ENCODE data around the gene TPM4.
"Not testable (repeated sequence)": the region's sequence is repeated elsewhere in the genome, so short reads cannot be mapped to it uniquely, and the experiment has no call there.

The TPM4 gene

DNA sequence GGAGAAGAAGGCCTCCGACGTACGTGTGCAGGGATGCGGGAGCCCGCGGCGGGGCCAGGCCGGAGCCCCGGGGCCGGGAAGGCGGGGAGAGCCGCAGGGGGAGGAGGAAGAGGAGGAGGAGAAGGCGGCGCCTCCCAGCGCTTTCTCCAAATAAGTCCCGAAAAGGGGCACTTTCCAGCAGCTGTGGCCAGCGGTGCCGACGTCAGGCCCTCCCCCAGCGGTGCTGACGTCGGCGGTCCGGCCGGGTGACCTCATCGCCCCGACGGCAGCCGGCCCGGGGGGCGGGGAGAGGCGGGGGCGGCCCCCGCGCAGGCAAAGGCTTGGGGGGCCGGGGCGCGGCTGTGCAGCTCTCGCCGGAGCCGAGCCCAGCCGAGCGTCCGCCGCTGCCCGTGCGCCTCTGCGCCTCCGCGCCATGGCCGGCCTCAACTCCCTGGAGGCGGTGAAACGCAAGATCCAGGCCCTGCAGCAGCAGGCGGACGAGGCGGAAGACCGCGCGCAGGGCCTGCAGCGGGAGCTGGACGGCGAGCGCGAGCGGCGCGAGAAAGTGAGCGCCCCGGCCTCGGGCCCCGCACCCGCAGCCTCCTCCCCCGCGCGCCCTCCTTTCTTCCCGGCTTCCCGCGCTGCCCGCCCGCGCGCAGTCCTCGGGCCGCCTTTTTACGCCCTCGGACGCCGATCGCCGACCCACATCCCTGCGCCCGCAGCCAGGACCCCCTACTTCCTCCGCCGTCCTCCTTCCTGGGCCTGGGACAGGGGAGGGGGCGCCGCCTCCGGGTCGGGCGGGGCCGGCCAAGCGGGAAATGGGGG is at the start of gene TPM4:
TSS of gene TPM4 (plus strand) at position 342 of the 804 bp plus-strand sequence. CDS start at position 413, 71 bp downstream.
- intact Hi-C loops (cut with DNase I): loop anchor here (2.0 kb wide), 1 partner anchor 34 kb away; the partner anchor contains the start of gene RAB8A
- DNase-seq: peak; percentile 76 to 98 (median 85)

DNA sequence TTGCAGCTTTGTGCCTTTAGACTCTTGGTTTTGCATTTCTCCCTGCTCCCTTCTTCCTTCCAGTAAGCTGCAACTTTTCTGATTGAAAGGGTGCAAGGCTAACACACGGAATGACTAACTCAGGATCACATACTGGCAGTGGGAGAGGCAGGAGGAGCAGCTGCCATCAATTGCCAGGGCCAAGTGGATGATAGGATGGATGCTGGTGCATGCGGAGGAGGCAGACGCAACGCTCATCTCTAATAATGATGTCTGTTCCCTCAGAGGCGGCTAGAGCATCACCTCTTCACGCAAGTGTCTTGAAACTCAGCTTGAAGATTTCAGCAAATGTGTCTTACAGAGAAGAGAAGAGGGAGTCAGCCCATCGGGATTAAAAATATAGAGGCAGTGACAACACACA is 49.5 kb upstream of the TPM4 start:
- peak in 1 of 10 donors; percentile 3 for DNase-seq
- intact Hi-C loops (cut with DNase I): no loop called here

DNA sequence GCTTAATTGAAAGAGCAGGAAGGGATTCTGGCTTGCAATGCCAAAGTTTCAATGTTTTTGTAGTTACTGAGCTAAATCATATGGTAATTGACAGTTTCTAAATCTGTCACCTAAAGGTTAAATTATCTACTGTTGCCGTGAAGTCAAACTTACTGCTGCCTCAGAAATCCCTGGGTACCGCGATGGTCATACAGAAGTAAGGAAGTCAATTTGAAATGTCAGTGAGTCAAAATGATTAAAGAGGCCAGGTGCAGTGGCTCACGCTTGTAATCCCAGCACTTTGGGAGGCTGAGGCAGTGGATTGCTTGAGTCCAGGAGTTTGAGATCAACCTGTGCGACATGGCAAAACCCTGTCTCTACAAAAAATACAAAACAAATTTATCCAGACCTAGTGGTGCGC is 48.8 kb upstream of the TPM4 start:
- peak in 1 of 10 donors; percentile 4 for DNase-seq
- intact Hi-C loops (cut with DNase I): no loop called here

DNA sequence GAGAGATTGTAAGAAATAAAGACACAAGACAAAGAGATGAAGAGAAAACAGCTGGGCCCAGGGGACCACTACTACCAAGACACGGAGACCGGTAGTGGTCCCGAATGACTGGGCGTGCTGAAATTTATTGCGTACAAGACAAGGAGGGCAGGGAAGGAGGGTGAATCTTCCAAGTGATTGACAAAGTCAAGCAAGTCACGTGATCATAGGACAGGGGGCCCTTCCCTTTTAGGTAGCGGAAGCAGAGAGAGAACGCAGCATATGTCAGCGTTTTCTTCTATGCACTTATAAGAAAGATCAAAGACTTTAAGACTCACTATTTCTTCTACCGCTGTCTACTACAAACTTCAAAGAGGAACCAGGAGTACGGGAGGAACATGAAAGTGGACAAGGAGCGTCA is 46.1 kb upstream of the TPM4 start:
- intact Hi-C loops (cut with DNase I): not testable (repeated sequence)
- DNase-seq: peak in 1 of 10 donors; percentile 29

DNA sequence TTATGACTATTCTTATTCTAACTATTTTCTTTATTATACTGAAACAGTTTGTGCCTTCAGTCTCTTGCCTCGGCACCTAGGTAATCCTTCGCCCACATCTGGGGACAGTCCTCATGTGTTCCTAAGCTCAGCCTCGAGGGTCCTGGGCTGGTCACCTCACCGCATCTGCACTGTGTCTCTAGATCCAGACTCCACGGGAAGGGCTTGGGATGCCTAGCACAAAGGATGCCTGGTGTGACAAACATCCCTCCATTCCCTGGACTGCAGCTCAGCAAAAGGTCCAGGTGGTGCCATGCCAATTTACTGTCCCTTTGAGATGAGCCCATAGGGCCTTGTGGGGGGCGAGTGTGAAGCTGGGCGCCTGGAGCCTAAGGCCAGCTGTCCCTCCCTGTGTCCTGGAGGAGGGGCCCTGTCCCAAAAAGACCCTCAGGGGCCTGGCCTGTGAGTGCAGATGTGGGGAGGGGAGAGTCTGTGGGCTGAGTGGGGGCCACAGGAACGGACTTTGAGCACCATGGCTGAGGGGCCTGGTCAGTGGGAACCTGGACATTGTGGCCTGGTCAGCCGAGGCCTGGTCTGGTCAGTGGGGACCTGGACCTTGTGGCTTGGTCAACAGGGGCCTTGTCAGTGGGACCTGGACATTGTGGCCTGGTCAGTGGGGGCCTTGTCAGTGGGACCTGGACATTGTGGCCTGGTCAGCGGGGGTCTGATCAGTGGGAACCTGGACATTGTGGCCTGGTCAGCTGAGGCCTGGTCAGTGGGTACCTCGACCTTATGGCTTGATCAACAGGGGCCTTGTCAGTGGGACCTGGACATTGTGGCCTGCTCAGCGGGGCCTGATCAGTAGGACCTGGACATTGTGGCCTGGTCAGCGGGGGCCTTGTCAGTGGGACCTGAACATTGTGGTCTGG is 45.1 kb upstream of the TPM4 start:
- intact Hi-C loops (cut with DNase I): no loop called here
- peak in 3 of 10 donors; percentile 57 to 59 (median 57) for DNase-seq

DNA sequence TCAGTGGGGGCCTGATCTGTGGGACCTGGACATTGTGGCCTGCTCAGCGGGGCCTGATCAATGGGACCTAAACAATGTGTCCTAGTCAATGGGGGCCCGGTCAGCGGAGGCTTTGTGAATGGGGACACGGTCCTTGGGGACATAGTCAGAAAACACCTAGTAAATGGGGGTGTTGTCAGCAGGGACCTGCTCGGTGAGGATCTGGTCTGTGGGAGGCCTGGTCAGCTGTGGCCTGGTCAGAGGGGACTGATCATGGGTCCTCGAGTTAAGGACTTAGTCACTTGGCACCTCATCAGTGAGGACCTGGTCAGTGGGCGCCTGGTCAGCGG is 44.5 kb upstream of the TPM4 start:
- DNase-seq: peak in 1 of 10 donors; percentile 54
- intact Hi-C loops (cut with DNase I): no loop called here

DNA sequence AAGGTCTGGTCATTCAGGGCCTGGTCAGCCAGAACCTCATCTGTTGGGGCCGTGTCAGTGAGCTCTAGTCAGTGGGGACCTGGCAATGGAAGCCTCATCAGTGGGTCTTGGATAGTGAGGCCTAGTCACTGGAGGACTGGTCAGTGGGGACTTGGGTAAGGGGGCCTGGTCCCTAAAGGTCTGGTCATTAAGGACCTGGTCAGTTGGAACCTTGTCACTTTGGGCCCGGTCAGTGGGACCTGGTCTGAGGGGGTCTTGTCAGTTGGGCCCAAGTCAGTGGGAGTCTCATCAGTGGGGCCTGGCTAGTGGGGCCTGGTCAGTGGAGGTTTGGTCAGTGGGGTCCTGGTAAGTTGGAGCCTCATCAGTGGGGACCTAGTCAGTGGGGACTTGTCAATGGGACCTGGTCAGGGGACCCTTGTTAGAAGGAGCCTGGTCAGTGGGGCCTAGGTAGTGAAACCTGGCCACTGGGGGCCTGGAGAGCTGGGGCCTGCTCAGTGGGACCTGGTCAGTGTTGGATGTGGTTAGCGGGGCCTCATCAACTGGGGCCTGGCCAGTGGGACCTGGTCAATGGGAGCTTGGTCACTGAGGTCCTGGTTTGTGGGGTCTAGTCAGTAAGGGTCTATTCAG is 43.7 kb upstream of the TPM4 start:
- intact Hi-C loops (cut with DNase I): no loop called here
- peak in 1 of 10 donors; percentile 52 for DNase-seq

DNA sequence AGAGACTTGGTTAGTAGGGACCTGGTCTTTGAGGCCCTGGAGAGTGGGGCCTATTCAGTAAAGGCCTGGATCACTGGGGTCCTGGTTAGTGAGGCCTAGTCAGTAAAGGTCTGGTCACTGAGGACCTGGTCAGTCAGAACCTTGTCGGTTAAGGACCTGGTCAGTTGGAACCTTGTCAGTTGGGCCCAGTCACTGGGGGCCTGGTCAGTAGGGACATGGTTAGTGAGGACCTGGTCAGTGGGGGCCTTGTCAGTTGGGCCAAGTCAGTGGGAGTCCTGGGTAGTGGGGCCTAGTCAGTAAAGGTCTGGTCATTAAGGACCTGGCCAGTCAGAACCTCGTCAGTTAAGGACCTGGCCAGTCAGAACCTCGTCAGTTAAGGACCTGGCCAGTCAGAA is 43.2 kb upstream of the TPM4 start:
- peak in 1 of 10 donors; percentile 12 for DNase-seq
- intact Hi-C loops (cut with DNase I): no loop called here

DNA sequence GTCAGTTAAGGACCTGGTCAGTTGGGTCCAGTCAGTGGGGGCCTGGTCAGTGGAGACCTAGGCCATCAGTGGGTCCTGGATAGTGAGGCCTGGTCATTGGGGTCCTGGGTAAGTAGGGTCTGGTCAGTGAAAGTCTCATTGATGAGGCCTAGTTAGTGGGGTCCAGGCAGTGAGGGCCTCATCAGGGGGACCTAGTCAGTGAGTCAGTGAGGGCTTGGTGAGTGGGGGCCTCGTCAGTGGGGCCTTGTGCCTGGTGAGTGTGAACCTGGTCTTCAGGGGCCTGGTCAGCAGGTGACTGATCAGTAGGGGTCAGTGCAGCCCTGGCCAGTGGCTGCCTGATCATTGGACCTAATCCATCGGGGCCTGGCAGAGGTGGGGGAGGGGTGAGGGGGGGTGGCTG is 42.6 kb upstream of the TPM4 start:
- intact Hi-C loops (cut with DNase I): no loop called here
- peak in 2 of 10 donors; percentile 29 to 36 for DNase-seq

DNA sequence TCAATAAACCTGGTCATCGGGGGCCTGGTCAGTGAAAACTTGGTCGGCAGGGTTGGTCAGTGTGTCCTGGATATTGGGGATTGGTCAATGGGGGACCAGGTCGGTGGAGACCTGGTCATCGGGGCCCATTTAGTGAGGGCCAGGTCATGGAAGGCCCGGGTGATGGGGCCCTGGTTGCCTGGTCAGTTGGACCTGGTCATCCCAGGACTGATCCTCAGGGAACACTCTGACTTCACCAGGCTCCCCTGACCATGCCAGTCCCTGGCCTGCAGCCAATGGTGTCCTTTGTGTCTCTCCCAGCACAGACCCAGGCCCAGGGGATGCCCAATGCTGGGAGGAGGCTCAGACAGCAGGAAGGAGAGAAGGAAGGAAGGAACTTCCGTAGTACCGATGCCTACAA is 42.1 kb upstream of the TPM4 start:
- intact Hi-C loops (cut with DNase I): no loop called here
- DNase-seq: peak in 2 of 10 donors; percentile 49 to 64

DNA sequence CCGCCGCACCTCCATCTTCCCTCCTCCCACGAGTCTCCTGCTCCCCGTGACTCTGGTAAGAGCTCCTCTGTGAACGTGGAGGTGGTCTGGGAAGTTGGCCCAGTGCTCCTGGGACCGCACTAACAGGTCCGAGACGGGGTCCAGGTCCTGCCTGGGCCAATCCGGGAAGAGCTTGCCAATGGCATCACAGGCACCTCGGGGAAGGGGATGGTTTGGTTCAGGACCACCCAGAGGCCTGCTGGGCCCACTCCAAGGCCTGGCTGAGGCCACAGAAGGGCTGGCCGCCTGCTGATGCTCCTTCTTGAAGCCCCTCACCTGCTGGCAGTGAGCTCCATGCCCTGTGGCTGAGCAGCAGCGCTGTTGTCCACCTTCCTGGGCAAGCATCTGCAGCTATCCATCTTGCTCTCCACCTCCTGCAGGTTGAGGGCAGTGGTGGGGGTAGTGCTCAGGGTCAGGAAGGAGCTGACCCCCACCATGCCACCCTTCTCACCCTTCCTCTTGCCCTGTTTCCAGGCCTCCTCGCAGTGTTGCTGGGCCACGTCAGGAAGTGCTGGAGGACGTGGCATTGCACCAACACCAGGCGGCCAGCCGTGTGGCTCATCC is 41.2 kb upstream of the TPM4 start:
- intact Hi-C loops (cut with DNase I): no loop called here
- DNase-seq: peak in 2 of 10 donors; percentile 30 to 66

DNA sequence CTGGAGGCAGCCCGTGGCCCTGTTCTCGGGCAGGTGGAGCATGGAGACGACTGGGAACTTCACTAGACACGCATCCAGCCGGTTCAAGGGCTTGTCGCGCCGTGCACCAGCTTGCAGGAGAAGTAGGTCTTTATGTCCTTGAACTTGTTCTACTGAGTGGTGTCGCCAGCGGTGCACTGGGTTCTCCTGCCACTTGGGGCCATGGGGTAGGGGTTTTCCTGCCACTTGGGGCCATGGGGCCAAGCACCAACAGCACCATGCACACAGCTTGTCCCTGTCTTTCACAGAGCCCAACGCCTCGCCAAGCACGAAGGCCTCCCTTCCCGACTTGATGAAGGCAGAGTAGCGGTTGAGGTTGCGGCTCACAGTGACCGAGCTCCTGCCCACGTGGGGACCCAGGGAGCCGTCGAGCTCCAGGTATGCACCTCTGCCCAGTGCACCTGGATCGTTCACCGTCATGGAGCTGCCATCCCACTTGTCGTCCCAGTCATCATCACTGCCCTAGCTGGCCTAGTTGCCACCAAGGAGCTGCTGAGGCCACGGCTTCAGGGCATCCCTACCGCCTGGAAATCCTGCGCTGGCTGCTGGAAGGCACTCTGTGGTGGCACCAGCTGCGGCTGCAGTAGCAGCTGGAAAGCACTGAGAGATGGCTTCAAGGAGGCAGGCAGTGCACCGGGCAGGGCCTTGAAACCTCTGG is 40.5 kb upstream of the TPM4 start:
- peak in 2 of 10 donors; percentile 70 to 84 for DNase-seq
- intact Hi-C loops (cut with DNase I): no loop called here

DNA sequence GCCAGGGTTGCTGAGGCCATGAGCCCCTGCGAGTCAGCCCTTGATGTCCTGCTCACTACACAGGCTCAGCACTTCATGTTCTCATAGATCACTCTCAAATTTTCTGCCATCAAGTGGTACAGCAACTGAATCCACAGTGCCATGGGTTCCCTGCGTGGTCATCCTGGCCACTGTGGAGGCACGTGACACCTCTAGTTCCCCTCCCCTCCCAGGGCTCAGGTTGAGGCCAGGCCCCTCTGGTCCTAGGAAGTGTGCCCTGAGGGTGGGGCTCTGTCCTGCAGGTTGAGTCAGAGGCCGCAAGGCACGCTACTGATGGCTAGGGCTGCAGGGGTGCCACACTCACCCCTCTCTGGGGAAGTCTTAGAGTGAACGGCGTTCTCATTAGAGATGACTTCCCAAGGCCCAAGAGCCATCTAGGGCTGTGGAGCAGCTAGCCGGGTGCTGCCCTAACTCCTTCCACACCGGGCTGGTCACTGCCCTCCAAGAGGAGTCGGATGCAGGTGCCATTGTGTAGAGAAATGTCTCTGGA is 39.8 kb upstream of the TPM4 start:
- peak in 2 of 10 donors; percentile 52 to 56 for DNase-seq
- intact Hi-C loops (cut with DNase I): no loop called here

DNA sequence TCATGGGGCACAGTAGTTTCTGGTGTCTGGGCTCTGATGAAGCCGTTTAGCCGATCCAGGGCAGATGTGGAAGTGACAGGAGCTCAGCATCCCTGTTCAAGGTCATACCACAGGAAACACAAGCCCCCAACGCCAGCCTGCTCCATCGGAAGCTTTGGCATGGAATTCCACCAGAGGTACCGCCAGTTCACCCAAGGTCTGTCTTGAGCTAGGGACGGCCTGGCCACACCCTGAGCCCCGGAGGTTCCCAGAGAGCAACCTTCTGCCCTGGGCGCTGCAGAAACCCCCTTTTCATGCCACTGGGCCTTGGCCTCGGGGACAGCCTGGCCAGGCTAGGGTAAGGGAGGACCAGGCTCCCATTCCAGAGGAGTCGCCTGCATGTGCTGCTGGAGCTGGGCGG is 39.4 kb upstream of the TPM4 start:
- intact Hi-C loops (cut with DNase I): no loop called here

DNA sequence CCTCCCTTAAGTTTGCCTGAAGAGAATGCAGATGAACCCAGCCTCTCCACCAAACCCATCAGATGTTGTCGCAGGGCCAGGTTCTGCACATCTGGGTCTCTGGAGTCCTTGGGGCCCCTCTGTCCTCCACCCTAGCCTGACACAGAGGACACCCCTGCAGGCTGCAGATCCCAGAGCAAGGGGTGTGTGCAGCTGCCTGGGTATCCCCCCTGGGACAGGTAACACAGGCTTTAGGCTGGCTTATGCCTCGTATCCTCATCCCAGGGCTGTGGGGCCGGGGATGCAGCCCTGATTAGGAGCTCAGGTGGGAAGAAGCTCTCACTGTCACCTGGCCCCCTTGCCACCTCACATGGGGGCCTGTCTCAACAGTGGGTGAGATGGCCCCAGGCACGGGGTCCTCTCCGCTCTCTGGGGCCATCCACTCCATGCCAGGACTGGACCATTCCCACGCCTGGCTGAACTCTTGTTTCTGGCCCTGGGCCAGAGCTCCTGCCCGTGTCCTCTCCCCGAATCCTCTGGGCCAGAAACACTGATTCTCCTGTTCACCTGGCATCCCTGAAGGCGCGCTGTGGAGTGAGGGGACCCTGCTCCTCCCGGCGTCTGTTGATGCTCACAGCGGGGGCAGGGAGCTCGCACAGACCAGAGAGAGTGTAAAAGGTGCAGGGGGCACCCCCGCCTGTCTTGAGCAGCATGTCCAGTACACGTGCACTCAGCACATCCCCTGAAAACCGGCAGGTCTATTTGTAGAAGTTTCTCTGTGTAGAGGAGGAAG is 38.7 kb upstream of the TPM4 start:
- intact Hi-C loops (cut with DNase I): no loop called here
- DNase-seq: peak in 2 of 10 donors; percentile 62 to 69

More for the DNA sequence above, 39.4 kb upstream of the TPM4 start:
- DNase-seq: peak in 2 of 10 donors; percentile 69 to 72

DNA sequence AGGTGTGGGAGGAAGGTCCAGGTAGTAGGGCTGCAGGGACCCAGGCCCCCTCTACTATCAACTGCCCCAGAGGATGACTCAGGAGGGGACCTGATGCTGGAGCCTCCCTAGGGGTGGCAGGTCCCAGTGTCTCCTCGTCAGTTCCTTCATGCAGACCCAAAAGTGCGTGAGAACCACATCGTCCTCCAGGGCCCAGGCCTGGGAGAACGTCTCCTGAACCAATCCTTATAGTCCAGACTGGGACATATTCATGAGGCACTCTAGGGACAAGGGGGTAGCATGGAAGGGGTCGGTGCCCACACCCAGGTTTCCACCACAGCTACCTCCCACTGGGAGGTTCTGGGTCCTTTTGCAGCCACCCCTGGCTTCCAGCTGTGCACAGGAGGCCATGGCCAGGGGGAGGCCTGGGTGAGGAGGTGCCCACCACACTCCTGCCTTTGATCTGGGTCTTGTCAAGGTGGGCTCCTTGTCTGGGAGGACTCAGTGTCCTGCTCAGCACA is 38.0 kb upstream of the TPM4 start:
- intact Hi-C loops (cut with DNase I): no loop called here
- peak in 2 of 10 donors; percentile 55 to 66 for DNase-seq

DNA sequence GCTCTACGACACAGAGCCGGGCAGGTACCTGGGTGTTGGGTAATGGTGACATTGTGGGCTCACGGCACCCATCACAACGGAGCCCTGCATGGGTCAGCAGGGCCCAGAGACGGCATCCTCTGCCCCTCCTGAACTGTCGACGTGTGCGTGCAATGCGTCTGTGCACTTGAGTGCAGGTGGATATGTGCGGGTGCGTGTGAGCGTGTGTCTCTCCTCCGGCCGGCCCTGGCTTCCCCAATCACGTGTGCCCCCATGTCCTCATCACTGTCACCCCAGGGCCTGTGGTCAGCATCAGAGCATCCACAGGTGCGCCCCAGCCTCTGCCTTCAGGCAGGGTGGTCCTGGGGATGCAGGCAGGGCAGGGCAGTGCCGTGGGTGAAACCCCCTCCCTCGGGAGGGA is 37.2 kb upstream of the TPM4 start:
- intact Hi-C loops (cut with DNase I): no loop called here
- DNase-seq: peak in 1 of 10 donors; percentile 46

DNA sequence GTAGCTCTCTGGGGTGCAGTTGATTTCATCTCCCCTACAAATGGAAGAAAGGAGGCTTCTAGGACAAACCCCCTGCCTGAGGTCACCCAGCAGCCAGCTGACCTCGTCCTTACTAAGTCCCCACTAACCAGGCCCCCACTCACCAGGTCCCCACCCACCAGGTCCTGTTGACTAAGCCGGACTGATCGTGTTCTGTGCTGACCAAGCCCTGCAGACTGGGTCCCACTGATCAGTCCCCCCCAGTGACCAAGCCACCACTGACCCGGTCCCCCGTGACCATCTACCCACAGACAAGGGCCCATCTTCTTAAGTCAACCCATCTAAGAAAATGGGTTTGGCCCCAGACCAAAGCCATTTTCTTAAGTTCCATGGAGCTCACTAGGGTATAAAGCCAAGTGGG is 36.8 kb upstream of the TPM4 start:
- intact Hi-C loops (cut with DNase I): no loop called here
- no peak for DNase-seq
